H1 (cell line): ENCODE data around the gene POLG. TPM values are rescaled to one million over a fixed set of nuclear protein-coding genes. Genes with fewer than 3 reads are reported as not detected.

Source experiments
- CTCF ChIA-PET: fragments of 300-600 bp; sonication (Branson Sonifier 250); formaldehyde crosslinking; loops from one replicate; lab custom pipeline; 2021; ENCODE audit not compliant: partially characterized antibody; lab: Charles Lee
- POLR2A ChIA-PET: fragments of 300-600 bp; sonication (Branson Sonifier 250); formaldehyde crosslinking; loops from one replicate; lab custom pipeline; 2021; ENCODE audit warnings: inconsistent platforms; ENCODE audit not compliant: partially characterized antibody; lab: Charles Lee
- DNase-seq, 2 experiments: peaks; one replicate each; pipeline versions ENCODE4 v3.0.0 to v3.0.0-alpha.2; 2010 to 2022; ENCODE audit warnings: low spot score in 2 of 2, low read depth in 1 of 2, mixed read lengths in 1 of 2
- FAIRE-seq: peaks from 2 replicates; lab custom pipeline; 2011; peaks lifted over from hg19 to GRCh38; lab: Jason Lieb, UNC
- H2AFZ ChIP-seq: 2 replicates; pipeline ENCODE4 v1.8.1; 2012; ENCODE audit warnings: low read length, inconsistent platforms
- H2AK5ac ChIP-seq: 2 replicates; pipeline ENCODE4 v1.6.1; 2013; ENCODE audit warnings: low read depth, low read length
- H2BK120ac ChIP-seq: replicated peaks from 2 replicates; pipeline ENCODE3; 2013; ENCODE audit warnings: low read depth, low read length, inconsistent platforms
- H2BK12ac ChIP-seq: 2 replicates; pipeline ENCODE4 v1.6.1; 2013; ENCODE audit warnings: low read depth, low read length
- H2BK15ac ChIP-seq: 2 replicates; pipeline ENCODE4 v1.6.1; 2013; ENCODE audit warnings: low read length
- H2BK20ac ChIP-seq: 2 replicates; pipeline ENCODE4 v1.6.1; 2013; ENCODE audit warnings: low read length
- H2BK5ac ChIP-seq: 2 replicates; pipeline ENCODE4 v1.6.1; 2013; ENCODE audit warnings: low read depth, low read length
- H3K14ac ChIP-seq: 2 replicates; pipeline ENCODE4 v1.6.1; 2013; ENCODE audit warnings: inconsistent platforms; ENCODE audit not compliant: insufficient read length
- H3K18ac ChIP-seq: 2 replicates; pipeline ENCODE4 v1.6.1; 2013; ENCODE audit warnings: low read length; ENCODE audit errors: extremely low read depth
- H3K23ac ChIP-seq: 2 replicates; pipeline ENCODE4 v1.6.1; 2013; ENCODE audit warnings: inconsistent platforms; ENCODE audit not compliant: insufficient read length
- H3K23me2 ChIP-seq: 2 replicates; pipeline ENCODE4 v1.6.1; 2013; ENCODE audit warnings: low read depth, low read length
- H3K27ac ChIP-seq: 2 replicates; pipeline ENCODE4 v1.6.1; 2011; ENCODE audit warnings: low read depth, low read length, inconsistent platforms
- H3K27me3 ChIP-seq, 4 experiments: replicated peaks in 1 of 4; 1 replicate in 1 of 4; 2 replicates in 3 of 4; pipeline versions ENCODE4 v1.6.1 to v1.8.1; 2011 to 2013; ENCODE audit warnings: low read length in 3 of 4, mild to moderate bottlenecking in 3 of 4, inconsistent platforms in 2 of 4, mixed read lengths in 2 of 4, moderate library complexity in 1 of 4; ENCODE audit not compliant: control insufficient read depth in 3 of 4, insufficient read depth in 3 of 4; ENCODE audit errors: extremely low read depth in 1 of 4
- H3K36me3 ChIP-seq, 4 experiments: 2 replicates each; pipeline versions ENCODE4 v1.6.1 to v1.8.1; 2011 to 2013; ENCODE audit warnings: mild to moderate bottlenecking in 4 of 4, low read length in 3 of 4, moderate library complexity in 2 of 4, control low read depth in 1 of 4, inconsistent platforms in 1 of 4; ENCODE audit not compliant: insufficient read depth in 4 of 4, control insufficient read depth in 2 of 4
- H3K4ac ChIP-seq: replicated peaks from 2 replicates; pipeline ENCODE3; 2013; ENCODE audit warnings: low read length, low read depth, mixed read lengths, inconsistent platforms; ENCODE audit not compliant: insufficient read length
- H3K4me1 ChIP-seq, 4 experiments: replicated peaks in 1 of 4; 1 replicate in 1 of 4; 2 replicates in 3 of 4; pipeline versions ENCODE4 v1.6.1 to v1.8.1; 2011 to 2013; ENCODE audit warnings: low read length in 3 of 4, inconsistent platforms in 2 of 4, mixed read lengths in 1 of 4; ENCODE audit not compliant: insufficient read depth in 4 of 4, control insufficient read depth in 3 of 4
- H3K4me2 ChIP-seq, 2 experiments: 2 replicates each; pipeline versions ENCODE4 v1.6.1 to v1.8.1; 2011 to 2013; ENCODE audit warnings: low read depth in 2 of 2, low read length in 2 of 2, control low read depth in 1 of 2, inconsistent platforms in 1 of 2, mild to moderate bottlenecking in 1 of 2; ENCODE audit not compliant: insufficient read depth in 1 of 2
- H3K4me3 ChIP-seq, 4 experiments: fragments of 200-600, 300-600 bp in 1 of 4; sonication (generic), shearing (Covaris generic), sonication (Bioruptor Twin) in 1 of 4; 2 replicates each; pipeline versions ENCODE4 v1.5.1 to v1.8.1; 2011 to 2016; ENCODE audit warnings: low read length in 4 of 4, low read depth in 3 of 4, control low read depth in 2 of 4, inconsistent platforms in 2 of 4, mild to moderate bottlenecking in 2 of 4, mixed read lengths in 1 of 4, moderate library complexity in 1 of 4; ENCODE audit not compliant: insufficient read depth in 2 of 4; ENCODE audit errors: extremely low read depth in 1 of 4
- H3K56ac ChIP-seq: replicated peaks from 2 replicates; pipeline ENCODE3; 2013; ENCODE audit warnings: low read depth, mild to moderate bottlenecking, mixed read lengths, low read length, inconsistent platforms; ENCODE audit not compliant: insufficient read length
- H3K79me1 ChIP-seq: 2 replicates; pipeline ENCODE4 v1.6.1; 2013; ENCODE audit warnings: low read depth, low read length, control low read depth
- H3K79me2 ChIP-seq, 2 experiments: 2 replicates each; pipeline versions ENCODE4 v1.6.1 to v1.8.1; 2012 to 2013; ENCODE audit warnings: low read length in 2 of 2, mild to moderate bottlenecking in 2 of 2, inconsistent platforms in 1 of 2; ENCODE audit not compliant: insufficient read depth in 2 of 2, control insufficient read depth in 1 of 2
- H3K9ac ChIP-seq, 4 experiments: replicated peaks in 1 of 4; 1 replicate in 1 of 4; 2 replicates in 3 of 4; pipeline versions ENCODE4 v1.6.1 to v1.8.1; 2011 to 2013; ENCODE audit warnings: low read depth in 3 of 4, low read length in 3 of 4, control low read depth in 2 of 4, mild to moderate bottlenecking in 2 of 4, moderate library complexity in 2 of 4, inconsistent platforms in 1 of 4; ENCODE audit errors: extremely low read depth in 1 of 4
- H3K9me3 ChIP-seq, 2 experiments: 2 replicates each; pipeline versions ENCODE4 v1.6.1 to v1.8.1; 2012 to 2013; ENCODE audit warnings: mild to moderate bottlenecking in 2 of 2, moderate library complexity in 2 of 2, control low read depth in 1 of 2, inconsistent platforms in 1 of 2, low read depth in 1 of 2, low read length in 1 of 2, mixed read lengths in 1 of 2; ENCODE audit not compliant: insufficient read depth in 2 of 2
- H4K20me1 ChIP-seq, 2 experiments: replicated peaks in 1 of 2; 2 replicates each; pipeline versions ENCODE3 to v1.8.1; 2011 to 2013; ENCODE audit warnings: inconsistent platforms in 2 of 2, low read length in 2 of 2, mild to moderate bottlenecking in 1 of 2; ENCODE audit not compliant: insufficient read depth in 2 of 2, control insufficient read depth in 1 of 2
- H4K5ac ChIP-seq: 2 replicates; pipeline ENCODE4 v1.6.1; 2013; ENCODE audit warnings: low read length, low read depth, mixed read lengths, inconsistent platforms; ENCODE audit not compliant: insufficient read length
- H4K8ac ChIP-seq: 2 replicates; pipeline ENCODE4 v1.8.0; 2013; ENCODE audit warnings: mild to moderate bottlenecking, moderate library complexity, low read length, inconsistent platforms; ENCODE audit not compliant: insufficient read depth; ENCODE audit errors: extremely low read depth
- H4K91ac ChIP-seq: replicated peaks from 2 replicates; pipeline ENCODE3; 2013; ENCODE audit warnings: low read length, mixed read lengths, inconsistent platforms; ENCODE audit not compliant: insufficient read length
- ATF3 ChIP-seq: IDR thresholded peaks from 2 replicates; pipeline ENCODE4 v1.6.1; 2011; ENCODE audit warnings: low read depth, mild to moderate bottlenecking, low read length; ENCODE audit not compliant: insufficient read depth
- CBX5 ChIP-seq: fragments of 300-800, 300-1000 bp; sonication (generic); IDR thresholded peaks from 2 replicates; pipeline ENCODE4 v1.7.1; 2016; ENCODE audit warnings: antibody characterized with exemption, low read length, low read depth
- CTCF ChIP-seq, 3 experiments: IDR thresholded peaks; 1 replicate in 2 of 3; 2 replicates in 1 of 3; pipeline versions ENCODE4 v1.5.1 to v1.6.1; 2011; ENCODE audit warnings: low read length in 3 of 3, mild to moderate bottlenecking in 3 of 3, inconsistent platforms in 2 of 3, low read depth in 1 of 3, moderate library complexity in 1 of 3; ENCODE audit not compliant: insufficient read depth in 1 of 3; ENCODE audit errors: control extremely low read depth in 1 of 3
- MAX ChIP-seq: IDR thresholded peaks from 2 replicates; pipeline ENCODE4 v1.6.1; 2012; ENCODE audit warnings: inconsistent platforms
- POLR2A ChIP-seq, 2 experiments: IDR thresholded peaks; 1 replicate in 1 of 2; 2 replicates in 1 of 2; pipeline ENCODE4 v1.6.1; 2011; ENCODE audit warnings: low read depth in 2 of 2, low read length in 2 of 2, mild to moderate bottlenecking in 2 of 2; ENCODE audit errors: control extremely low read depth in 1 of 2
- SP4 ChIP-seq: IDR thresholded peaks from 2 replicates; pipeline ENCODE4 v1.6.1; 2012; ENCODE audit warnings: low read length, inconsistent platforms
- TAF7 ChIP-seq: optimal IDR thresholded peaks from 2 replicates; pipeline ENCODE3; 2011; ENCODE audit warnings: low read depth, mild to moderate bottlenecking, inconsistent platforms, low read length, moderate library complexity, borderline replicate concordance
- WGBS, 2 experiments: shearing (Covaris generic) in 1 of 2; methylation state at CpG; one replicate each; pipeline versions ENCODE4 v1.1.6 to v1.1.7; 2013 to 2015; ENCODE audit warnings: low lambda C conversion rate in 2 of 2, mixed read lengths in 2 of 2, inconsistent platforms in 1 of 2, low coverage in 1 of 2, missing lambda C conversion rate in 1 of 2; ENCODE audit not compliant: insufficient replicate concordance in 2 of 2, insufficient coverage in 1 of 2, insufficient read length in 1 of 2; ENCODE audit errors: extremely low coverage in 1 of 2, missing lambda C conversion rate in 1 of 2; 5-methylcytosine and 5-hydroxymethylcytosine counted together
- polyA plus RNA-seq, 7 experiments: library from polyadenylated mRNA; depleted of rRNA in 3 of 7; stranded (reverse) in 5 of 7; unstranded in 2 of 7; fragments of >200 nt in 5 of 7; fragments of 200-250 nt in 2 of 7; gene quantifications; 1 replicate in 5 of 7; 2 replicates in 1 of 7; 4 replicates in 1 of 7; pipeline versions ENCODE4 v1.2.1 to v1.2.3, GENCODE V29; 2011 to 2013; ENCODE audit warnings: missing spikeins in 2 of 7, mixed read lengths in 2 of 7
- total RNA-seq: library from RNA; stranded (reverse); fragmentation: NEBNext Ultra II Directional; extraction: Animal tissue kit (Norgen Biotek cat#: 25700); gene quantifications from 2 replicates; pipeline ENCODE4 v1.2.1, GENCODE V29; 2021

POLG gene
- total and polyA plus RNA-seq, 2 of the 8 experiments (the other 6 are each of a cell fraction or from before 2014, with no cell fraction given) = 14.8 to 52.3 TPM

GRCh38 chr15:89327113-89327512 is 7.5 kb downstream of the POLG start:
- no peak overlapping the region for H2BK5ac ChIP-seq
- H3K23ac ChIP-seq = no peak overlapping the region
- H2BK15ac ChIP-seq = no peak overlapping the region
- H3K79me1 ChIP-seq = peaks cover 8% of the 10 kb centered on the region
- peaks cover 10 to 39% of the 10 kb centered on the region in 2 experiments for H4K20me1 ChIP-seq
- no peak overlapping the region for H4K8ac ChIP-seq
- no peak overlapping the region for H3K4me2 ChIP-seq
- WGBS, 2 experiments = 94% methylated on average over 6 of the region's 6 CpGs; no CpG with 5 or more reads in 1 of the 2 experiments
- no peak overlapping the region for H2BK20ac ChIP-seq
- DNase-seq = no peak
- no peak overlapping the region for H2BK12ac ChIP-seq
- no peak overlapping the region for H3K18ac ChIP-seq
- no peak overlapping the region for H2BK120ac ChIP-seq
- H3K23me2 ChIP-seq = no peaks in the 10 kb centered on the region; the same call in 1 of the 2 replicates
- H3K36me3 ChIP-seq = peaks cover 76 to 97% (median 91%) of the 10 kb centered on the region in 4 experiments
- no peak overlapping the region for H2AFZ ChIP-seq
- TF ChIP-seq MAX (no peak), CBX5 (no peak), SP4 (no peak), TAF7 (no peak), POLR2A (IDR thresholded peaks at IDR 0.05; ENCODE audit: control extremely low read depth in 1 of 2, low read depth in 2 of 2, low read length in 2 of 2) (0 out of 3 replicates have a peak, but pooled peaks of 1 of the 2 experiments have one; percentile 2), CTCF (IDR thresholded peaks at IDR 0.05; ENCODE audit: control extremely low read depth in 1 of 3, insufficient read depth in 1 of 3, low read depth in 1 of 3, low read length in 3 of 3) (no peak), ATF3 (no peak)
- H3K4me1 ChIP-seq = peaks cover 0 to 3% (median 0%) of the 10 kb centered on the region in 4 experiments; a peak in 2 of 7 replicates
- H3K79me2 ChIP-seq = peaks cover 0 to 13% of the 10 kb centered on the region in 2 experiments; a peak in 2 of 4 replicates
- H3K56ac ChIP-seq = no peak overlapping the region
- H3K9ac ChIP-seq = no peak overlapping the region
- ChIA-PET CTCF (interaction anchor here (0.9 to 2.0 kb wide), 3 partner anchors 15 to 120 kb away, joined by 3 to 4 read pairs (median 3); no protein-coding TSS in a partner anchor), POLR2A (interaction anchor here (1.1 to 20.0 kb wide), 3 partner anchors 13 to 26 kb away, joined by 3 to 250 read pairs (median 5); no protein-coding TSS in a partner anchor)
- H3K9me3 ChIP-seq = no peaks in the 10 kb centered on the region
- no peak overlapping the region for H3K27ac ChIP-seq
- no peak overlapping the region for H4K5ac ChIP-seq
- H2AK5ac ChIP-seq = no peak overlapping the region
- H4K91ac ChIP-seq = no peak overlapping the region
- no peak overlapping the region for H3K4me3 ChIP-seq
- no peaks in the 10 kb centered on the region for H3K27me3 ChIP-seq
- no peak for FAIRE-seq
- H3K4ac ChIP-seq = no peak overlapping the region
- no peak overlapping the region for H3K14ac ChIP-seq
